ENCODE data around the gene NBAS. TPM values are rescaled to one million over a fixed set of nuclear protein-coding genes. Genes with fewer than 3 reads are reported as not detected.

NBAS gene
- total and polyA plus RNA-seq, 9 of the 15 experiments (the other 6 are each of a cell fraction or from before 2014, with no cell fraction given), result 15.3 to 94.4 (median 69.9) TPM

DNA sequence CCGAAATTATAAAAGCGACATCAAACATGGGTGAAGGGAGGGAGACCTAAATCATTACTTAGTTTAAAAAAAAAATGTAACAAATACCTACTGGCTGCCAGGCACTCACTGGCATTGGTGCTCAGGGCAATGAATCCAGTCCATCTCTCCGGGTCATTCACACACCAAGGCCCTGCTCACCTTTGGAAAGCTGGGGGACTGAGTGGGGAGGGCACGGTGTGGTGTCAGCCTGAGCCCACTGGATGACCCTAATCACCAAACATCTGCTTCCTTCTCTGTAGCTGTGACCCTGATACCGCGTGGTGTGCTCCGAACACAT lies 30.2 kb upstream of the NBAS start (continued):
- TF ChIP-seq, protein P1, sequence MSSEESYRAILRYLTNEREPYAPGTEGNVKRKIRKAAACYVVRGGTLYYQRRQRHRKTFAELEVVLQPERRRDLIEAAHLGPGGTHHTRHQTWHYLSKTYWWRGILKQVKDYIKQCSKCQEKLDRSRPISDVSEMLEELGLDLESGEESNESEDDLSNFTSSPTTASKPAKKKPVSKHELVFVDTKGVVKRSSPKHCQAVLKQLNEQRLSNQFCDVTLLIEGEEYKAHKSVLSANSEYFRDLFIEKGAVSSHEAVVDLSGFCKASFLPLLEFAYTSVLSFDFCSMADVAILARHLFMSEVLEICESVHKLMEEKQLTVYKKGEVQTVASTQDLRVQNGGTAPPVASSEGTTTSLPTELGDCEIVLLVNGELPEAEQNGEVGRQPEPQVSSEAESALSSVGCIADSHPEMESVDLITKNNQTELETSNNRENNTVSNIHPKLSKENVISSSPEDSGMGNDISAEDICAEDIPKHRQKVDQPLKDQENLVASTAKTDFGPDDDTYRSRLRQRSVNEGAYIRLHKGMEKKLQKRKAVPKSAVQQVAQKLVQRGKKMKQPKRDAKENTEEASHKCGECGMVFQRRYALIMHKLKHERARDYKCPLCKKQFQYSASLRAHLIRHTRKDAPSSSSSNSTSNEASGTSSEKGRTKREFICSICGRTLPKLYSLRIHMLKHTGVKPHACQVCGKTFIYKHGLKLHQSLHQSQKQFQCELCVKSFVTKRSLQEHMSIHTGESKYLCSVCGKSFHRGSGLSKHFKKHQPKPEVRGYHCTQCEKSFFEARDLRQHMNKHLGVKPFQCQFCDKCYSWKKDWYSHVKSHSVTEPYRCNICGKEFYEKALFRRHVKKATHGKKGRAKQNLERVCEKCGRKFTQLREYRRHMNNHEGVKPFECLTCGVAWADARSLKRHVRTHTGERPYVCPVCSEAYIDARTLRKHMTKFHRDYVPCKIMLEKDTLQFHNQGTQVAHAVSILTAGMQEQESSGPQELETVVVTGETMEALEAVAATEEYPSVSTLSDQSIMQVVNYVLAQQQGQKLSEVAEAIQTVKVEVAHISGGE (CRISPR knock-in tag; IDR thresholded peaks at IDR 0.05), result 0 out of 6 replicates have a peak, but pooled peaks of 1 of the 3 experiments have one; percentile 97
- TF ChIP-seq, protein P2, sequence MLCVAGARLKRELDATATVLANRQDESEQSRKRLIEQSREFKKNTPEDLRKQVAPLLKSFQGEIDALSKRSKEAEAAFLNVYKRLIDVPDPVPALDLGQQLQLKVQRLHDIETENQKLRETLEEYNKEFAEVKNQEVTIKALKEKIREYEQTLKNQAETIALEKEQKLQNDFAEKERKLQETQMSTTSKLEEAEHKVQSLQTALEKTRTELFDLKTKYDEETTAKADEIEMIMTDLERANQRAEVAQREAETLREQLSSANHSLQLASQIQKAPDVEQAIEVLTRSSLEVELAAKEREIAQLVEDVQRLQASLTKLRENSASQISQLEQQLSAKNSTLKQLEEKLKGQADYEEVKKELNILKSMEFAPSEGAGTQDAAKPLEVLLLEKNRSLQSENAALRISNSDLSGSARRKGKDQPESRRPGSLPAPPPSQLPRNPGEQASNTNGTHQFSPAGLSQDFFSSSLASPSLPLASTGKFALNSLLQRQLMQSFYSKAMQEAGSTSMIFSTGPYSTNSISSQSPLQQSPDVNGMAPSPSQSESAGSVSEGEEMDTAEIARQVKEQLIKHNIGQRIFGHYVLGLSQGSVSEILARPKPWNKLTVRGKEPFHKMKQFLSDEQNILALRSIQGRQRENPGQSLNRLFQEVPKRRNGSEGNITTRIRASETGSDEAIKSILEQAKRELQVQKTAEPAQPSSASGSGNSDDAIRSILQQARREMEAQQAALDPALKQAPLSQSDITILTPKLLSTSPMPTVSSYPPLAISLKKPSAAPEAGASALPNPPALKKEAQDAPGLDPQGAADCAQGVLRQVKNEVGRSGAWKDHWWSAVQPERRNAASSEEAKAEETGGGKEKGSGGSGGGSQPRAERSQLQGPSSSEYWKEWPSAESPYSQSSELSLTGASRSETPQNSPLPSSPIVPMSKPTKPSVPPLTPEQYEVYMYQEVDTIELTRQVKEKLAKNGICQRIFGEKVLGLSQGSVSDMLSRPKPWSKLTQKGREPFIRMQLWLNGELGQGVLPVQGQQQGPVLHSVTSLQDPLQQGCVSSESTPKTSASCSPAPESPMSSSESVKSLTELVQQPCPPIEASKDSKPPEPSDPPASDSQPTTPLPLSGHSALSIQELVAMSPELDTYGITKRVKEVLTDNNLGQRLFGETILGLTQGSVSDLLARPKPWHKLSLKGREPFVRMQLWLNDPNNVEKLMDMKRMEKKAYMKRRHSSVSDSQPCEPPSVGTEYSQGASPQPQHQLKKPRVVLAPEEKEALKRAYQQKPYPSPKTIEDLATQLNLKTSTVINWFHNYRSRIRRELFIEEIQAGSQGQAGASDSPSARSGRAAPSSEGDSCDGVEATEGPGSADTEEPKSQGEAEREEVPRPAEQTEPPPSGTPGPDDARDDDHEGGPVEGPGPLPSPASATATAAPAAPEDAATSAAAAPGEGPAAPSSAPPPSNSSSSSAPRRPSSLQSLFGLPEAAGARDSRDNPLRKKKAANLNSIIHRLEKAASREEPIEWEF (CRISPR knock-in tag; IDR thresholded peaks at IDR 0.05), result peak; percentile 61; the same call in 1 of the 2 replicates
- no peak for TF ChIP-seq NFE2 (IDR thresholded peaks at IDR 0.05; ENCODE audit: low read depth)
- no peak for TF ChIP-seq ZNF239 (CRISPR knock-in tag; IDR thresholded peaks at IDR 0.05)
- TF ChIP-seq ZNF143 (CRISPR knock-in tag; IDR thresholded peaks at IDR 0.05), result peak; percentile 55; the same call in 1 of the 2 replicates
- TF ChIP-seq, protein P3, sequence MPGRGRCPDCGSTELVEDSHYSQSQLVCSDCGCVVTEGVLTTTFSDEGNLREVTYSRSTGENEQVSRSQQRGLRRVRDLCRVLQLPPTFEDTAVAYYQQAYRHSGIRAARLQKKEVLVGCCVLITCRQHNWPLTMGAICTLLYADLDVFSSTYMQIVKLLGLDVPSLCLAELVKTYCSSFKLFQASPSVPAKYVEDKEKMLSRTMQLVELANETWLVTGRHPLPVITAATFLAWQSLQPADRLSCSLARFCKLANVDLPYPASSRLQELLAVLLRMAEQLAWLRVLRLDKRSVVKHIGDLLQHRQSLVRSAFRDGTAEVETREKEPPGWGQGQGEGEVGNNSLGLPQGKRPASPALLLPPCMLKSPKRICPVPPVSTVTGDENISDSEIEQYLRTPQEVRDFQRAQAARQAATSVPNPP (IDR thresholded peaks at IDR 0.05; ENCODE audit: borderline replicate concordance, insufficient read depth, insufficient read length), result no peak
- TF ChIP-seq SAP30 (IDR thresholded peaks at IDR 0.05; ENCODE audit: borderline replicate concordance, insufficient read depth, low read depth, low read length, poor library complexity, severe bottlenecking), result peak; percentile 49
- peak; percentile 40; the same call in 1 of the 2 replicates for TF ChIP-seq CBFA2T2 (conservative IDR thresholded peaks at IDR 0.05)
- no peak for TF ChIP-seq HIVEP1 (CRISPR knock-in tag; IDR thresholded peaks at IDR 0.05)
- TF ChIP-seq SETDB1 (IDR thresholded peaks at IDR 0.05; ENCODE audit: low read length), result no peak
- 0 out of 2 replicates have a peak, but pooled peaks have one; percentile 36 for TF ChIP-seq FOXJ3 (CRISPR knock-in tag; IDR thresholded peaks at IDR 0.05)

All from K562 (cell line).